Vagina (tissue), 2 donors: Measurements from ENCODE around the gene GLIPR2. TPM values are rescaled to one million over a fixed set of nuclear protein-coding genes. Genes with fewer than 3 reads are reported as not detected.

Experiments used
- DNase-seq, 2 donors: peaks; one replicate each; pipeline ENCODE4 v3.0.0-alpha.2; 2017; ENCODE audit errors: extremely low spot score in 2 of 2
- H3K27ac ChIP-seq: fragments of 200-600 bp; sonication (generic); one replicate; pipeline ENCODE4 v1.5.1; 2019
- H3K27me3 ChIP-seq: fragments of 200-600 bp; sonication (generic); one replicate; pipeline ENCODE4 v1.5.1; 2019
- H3K36me3 ChIP-seq, 2 donors: fragments of 200-600 bp; sonication (generic); one replicate each; pipeline ENCODE4 v1.5.1; 2017 to 2019
- H3K4me1 ChIP-seq: fragments of 200-600 bp; sonication (generic); one replicate; pipeline ENCODE4 v1.5.1; 2019
- H3K4me3 ChIP-seq, 2 donors: fragments of 200-600 bp; sonication (generic); 1 replicate in 1 of 2; 2 replicates in 1 of 2; pipeline ENCODE4 v1.5.1; 2016 to 2019
- H3K9me3 ChIP-seq: fragments of 200-600 bp; sonication (generic); one replicate; pipeline ENCODE4 v1.5.1; 2019
- POLR2A ChIP-seq, 2 donors: fragments of 450-650 bp; IDR thresholded peaks; one replicate each; pipeline ENCODE4 v1.6.1; 2017; ENCODE audit warnings: antibody characterized with exemption in 2 of 2, mild to moderate bottlenecking in 2 of 2, moderate library complexity in 2 of 2
- POLR2AphosphoS5 ChIP-seq, 2 donors: sonication (generic); formaldehyde crosslinking; IDR thresholded peaks; one replicate each; pipeline ENCODE4 v1.9.0; 2017; ENCODE audit warnings: antibody characterized with exemption in 2 of 2, mild to moderate bottlenecking in 2 of 2, low read depth in 1 of 2; ENCODE audit not compliant: insufficient read depth in 1 of 2
- intact Hi-C: fragments of 100-400 bp; cut with DNase I; formaldehyde crosslinking; loops from one replicate; pipeline ENCODE4 v1.15.1; 2023
- total RNA-seq: library from RNA; depleted of rRNA; stranded (reverse); fragments of >200 nt; gene quantifications from one replicate; pipeline ENCODE4 v1.2.3, GENCODE V29; 2016
- TF ChIP-seq, protein P1 (sequence below), 3 experiments: fragments of 450-650 bp in 2 of 3; fragments of 200-600 bp in 1 of 3; sonication (generic) in 1 of 3; IDR thresholded peaks; one replicate each; pipeline ENCODE4 v1.5.1; 2017 to 2019; ENCODE audit warnings: antibody characterized with exemption in 3 of 3, mild to moderate bottlenecking in 2 of 3, moderate library complexity in 2 of 3

The GLIPR2 gene
- total RNA-seq, 1 donor from 2014 or later, result 34.9 TPM

- Histone ChIP-seq H3K4me1 (peaks cover 43% of the 10 kb centered on the region), H3K36me3 (no peaks in the 10 kb centered on the region), H3K27me3 (no peaks in the 10 kb centered on the region), H3K9me3 (no peaks in the 10 kb centered on the region), H3K4me3 (peak overlapping the region; percentile 80 to 84), H3K27ac (peak overlapping the region; percentile 90)
- no peak for DNase-seq
- TF ChIP-seq, protein P1, sequence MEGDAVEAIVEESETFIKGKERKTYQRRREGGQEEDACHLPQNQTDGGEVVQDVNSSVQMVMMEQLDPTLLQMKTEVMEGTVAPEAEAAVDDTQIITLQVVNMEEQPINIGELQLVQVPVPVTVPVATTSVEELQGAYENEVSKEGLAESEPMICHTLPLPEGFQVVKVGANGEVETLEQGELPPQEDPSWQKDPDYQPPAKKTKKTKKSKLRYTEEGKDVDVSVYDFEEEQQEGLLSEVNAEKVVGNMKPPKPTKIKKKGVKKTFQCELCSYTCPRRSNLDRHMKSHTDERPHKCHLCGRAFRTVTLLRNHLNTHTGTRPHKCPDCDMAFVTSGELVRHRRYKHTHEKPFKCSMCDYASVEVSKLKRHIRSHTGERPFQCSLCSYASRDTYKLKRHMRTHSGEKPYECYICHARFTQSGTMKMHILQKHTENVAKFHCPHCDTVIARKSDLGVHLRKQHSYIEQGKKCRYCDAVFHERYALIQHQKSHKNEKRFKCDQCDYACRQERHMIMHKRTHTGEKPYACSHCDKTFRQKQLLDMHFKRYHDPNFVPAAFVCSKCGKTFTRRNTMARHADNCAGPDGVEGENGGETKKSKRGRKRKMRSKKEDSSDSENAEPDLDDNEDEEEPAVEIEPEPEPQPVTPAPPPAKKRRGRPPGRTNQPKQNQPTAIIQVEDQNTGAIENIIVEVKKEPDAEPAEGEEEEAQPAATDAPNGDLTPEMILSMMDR (IDR thresholded peaks at IDR 0.05), result no peak
- no peak for TF ChIP-seq POLR2A (IDR thresholded peaks at IDR 0.05)
- TF ChIP-seq POLR2AphosphoS5 (IDR thresholded peaks at IDR 0.05; ENCODE audit: insufficient read depth in 1 of 2, low read depth in 1 of 2), result no peak
- intact Hi-C loops, result no loop called here
These were observed 55.7 kb downstream of the GLIPR2 start for GRCh38 chr9:36192196-36192595.

DNA sequence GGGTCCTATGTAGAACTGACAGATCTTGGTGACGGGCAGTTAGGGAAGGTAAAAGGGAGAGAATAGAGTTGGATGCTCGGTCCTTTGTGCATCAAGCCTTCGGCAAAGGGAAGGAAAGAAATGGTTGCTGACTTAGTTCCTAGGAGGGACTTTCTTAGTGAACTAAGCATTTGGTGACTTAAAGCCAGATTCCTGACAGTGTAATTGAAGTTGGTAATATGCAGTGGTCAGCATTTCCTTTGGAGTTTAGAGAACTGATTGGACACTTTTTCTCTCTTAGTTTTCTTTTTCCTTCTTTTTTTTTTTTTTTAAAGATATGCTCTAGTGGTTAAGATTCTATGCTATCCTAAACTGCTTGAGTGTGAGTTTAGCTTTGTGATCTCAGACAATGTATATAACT is 56.5 kb downstream of the GLIPR2 start:
- no peak for TF ChIP-seq POLR2A (IDR thresholded peaks at IDR 0.05)
- TF ChIP-seq POLR2AphosphoS5 (IDR thresholded peaks at IDR 0.05; ENCODE audit: insufficient read depth in 1 of 2, low read depth in 1 of 2), result no peak
- TF ChIP-seq, protein P1 (IDR thresholded peaks at IDR 0.05), result no peak
- Histone ChIP-seq H3K27me3 (no peaks in the 10 kb centered on the region), H3K4me3 (peak overlapping the region; percentile 80 to 84), H3K4me1 (peaks cover 43% of the 10 kb centered on the region), H3K9me3 (no peaks in the 10 kb centered on the region), H3K36me3 (peaks cover 0 to under 1% of the 10 kb centered on the region in 2 donors), H3K27ac (no peak overlapping the region)
- no peak for DNase-seq
- intact Hi-C loops, result no loop called here

DNA sequence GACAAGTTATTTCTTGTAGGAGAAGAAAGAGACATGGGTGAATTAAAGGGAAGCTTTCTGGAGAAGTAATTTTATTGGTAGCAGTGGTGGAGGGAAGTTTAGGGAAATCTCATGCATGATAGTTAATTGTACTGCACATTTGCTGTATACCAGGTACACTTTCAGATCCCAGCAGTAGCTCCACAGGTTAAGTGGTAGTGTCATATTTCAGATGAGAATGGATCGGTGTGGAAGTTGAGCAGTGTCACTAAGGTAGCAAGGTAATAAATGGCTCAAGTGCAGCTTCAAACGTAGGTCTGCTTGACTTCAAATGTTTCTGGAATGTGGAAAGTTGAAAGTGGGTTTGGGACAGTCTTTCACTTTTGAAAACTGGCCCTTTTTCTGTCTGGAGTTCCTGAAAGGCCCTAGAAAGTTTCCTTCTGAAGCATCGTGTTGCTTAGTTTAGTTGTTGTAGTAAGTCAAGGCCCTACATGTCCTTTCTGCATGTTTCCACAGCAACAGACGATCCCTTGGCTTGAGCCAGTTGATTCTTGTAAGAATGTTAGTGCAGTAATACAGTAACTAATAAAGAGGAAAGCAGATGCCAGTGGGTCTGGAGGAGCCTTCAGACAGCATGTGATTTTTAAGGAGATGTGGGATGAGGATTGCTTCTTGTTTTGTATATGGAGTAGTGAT is 57.9 kb downstream of the GLIPR2 start:
- Histone ChIP-seq H3K4me3 (no peak overlapping the region), H3K4me1 (peaks cover 43% of the 10 kb centered on the region), H3K27ac (no peak overlapping the region), H3K27me3 (no peaks in the 10 kb centered on the region), H3K36me3 (peaks cover 0 to 15% of the 10 kb centered on the region in 2 donors), H3K9me3 (no peaks in the 10 kb centered on the region)
- DNase-seq, result no peak
- intact Hi-C loops, result no loop called here
- TF ChIP-seq, protein P1 (IDR thresholded peaks at IDR 0.05), result no peak
- TF ChIP-seq POLR2AphosphoS5 (IDR thresholded peaks at IDR 0.05; ENCODE audit: insufficient read depth in 1 of 2, low read depth in 1 of 2) (no peak), POLR2A (IDR thresholded peaks at IDR 0.05) (no peak)

DNA sequence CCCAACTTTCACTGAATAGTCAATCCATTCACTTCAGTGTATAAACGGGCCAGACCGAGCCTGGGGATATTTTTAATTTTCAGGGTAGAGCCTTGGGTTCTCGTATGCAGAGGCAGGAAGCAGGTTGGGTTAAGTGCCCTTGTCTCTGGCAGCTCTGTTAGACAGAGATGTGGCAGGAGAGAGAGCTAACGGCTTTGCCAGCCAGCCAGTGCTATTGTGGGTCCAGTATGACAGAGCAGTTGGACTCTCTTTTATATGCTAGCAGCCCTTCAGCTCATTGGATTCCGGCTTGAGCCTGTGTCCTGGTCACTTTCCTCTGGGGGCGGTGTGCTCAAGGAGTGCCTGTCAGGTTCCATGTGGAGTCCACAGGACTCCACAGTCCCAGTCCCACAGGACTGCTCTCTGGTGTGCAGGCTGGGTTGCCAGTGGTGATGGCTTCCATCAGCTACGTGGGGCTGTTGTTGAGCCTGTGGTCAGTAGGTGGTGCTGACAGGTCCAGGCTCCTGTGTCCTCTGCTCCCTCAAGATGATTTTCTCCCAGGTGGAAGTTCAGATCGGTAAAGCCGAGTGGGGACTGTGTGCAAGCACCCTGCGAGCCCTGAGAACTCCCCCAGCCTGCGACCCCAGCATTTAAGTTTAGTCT is 68.5 kb downstream of the GLIPR2 start:
- Histone ChIP-seq H3K36me3 (peaks cover 0 to 87% of the 10 kb centered on the region in 2 donors), H3K4me1 (peaks cover 17% of the 10 kb centered on the region), H3K27ac (no peak overlapping the region), H3K27me3 (no peaks in the 10 kb centered on the region), H3K9me3 (no peaks in the 10 kb centered on the region), H3K4me3 (no peak overlapping the region)
- no peak for DNase-seq
- TF ChIP-seq, protein P1 (IDR thresholded peaks at IDR 0.05), result no peak
- TF ChIP-seq POLR2A (IDR thresholded peaks at IDR 0.05) (no peak), POLR2AphosphoS5 (IDR thresholded peaks at IDR 0.05; ENCODE audit: insufficient read depth in 1 of 2, low read depth in 1 of 2) (no peak)
- intact Hi-C loops, result no loop called here

- TF ChIP-seq POLR2AphosphoS5 (IDR thresholded peaks at IDR 0.05; ENCODE audit: insufficient read depth in 1 of 2, low read depth in 1 of 2) (no peak), POLR2A (IDR thresholded peaks at IDR 0.05) (no peak)
- TF ChIP-seq, protein P1 (IDR thresholded peaks at IDR 0.05), result no peak
- H3K4me3 ChIP-seq, result no peak overlapping the region
- H3K27ac ChIP-seq, result no peak overlapping the region
- H3K4me1 ChIP-seq, result peaks cover 23% of the 10 kb centered on the region
- H3K27me3 ChIP-seq, result no peaks in the 10 kb centered on the region
- DNase-seq, result no peak
- H3K9me3 ChIP-seq, result no peaks in the 10 kb centered on the region
- H3K36me3 ChIP-seq, result peaks cover 0 to 85% of the 10 kb centered on the region in 2 donors
- intact Hi-C loops, result no loop called here
These were observed 70.5 kb downstream of the GLIPR2 start for GRCh38 chr9:36207016-36207415.
